Natural killer cell (primary cell): ENCODE data around the gene MGLL. TPM values are rescaled to one million over a fixed set of nuclear protein-coding genes. Genes with fewer than 3 reads are reported as not detected.
A peak's percentile ranks its signal among the peaks of the same experiment; 100 is the strongest.

Experiments used
- ATAC-seq, 3 donors: fragments of 150-1000 bp in 2 of 3; fragments of 200-7000 bp in 1 of 3; cut with Tn5 transposase; 1 replicate in 1 of 3; 2 replicates in 2 of 3; pipeline ENCODE4 v1.10.0; 2021; ENCODE audit warnings: mild to moderate bottlenecking in 2 of 3, moderate library complexity in 2 of 3
- DNase-seq, 2 donors: peaks; one replicate each; pipeline versions ENCODE4 v3.0.0 to v3.0.0-alpha.2; 2013 to 2021; ENCODE audit warnings: mixed read lengths in 1 of 2
- H3K27ac ChIP-seq: one replicate; pipeline ENCODE4 v1.5.1; 2013; ENCODE audit warnings: mild to moderate bottlenecking, low read length
- H3K27me3 ChIP-seq: one replicate; pipeline ENCODE4 v1.6.1; 2013; ENCODE audit warnings: low read length; ENCODE audit not compliant: control insufficient read depth, insufficient read depth
- H3K36me3 ChIP-seq: one replicate; pipeline ENCODE4 v1.6.1; 2013; ENCODE audit warnings: low read length; ENCODE audit not compliant: control insufficient read depth, insufficient read depth
- H3K4me1 ChIP-seq: one replicate; pipeline ENCODE4 v1.6.1; 2013; ENCODE audit warnings: low read length; ENCODE audit not compliant: control insufficient read depth, insufficient read depth
- H3K4me3 ChIP-seq: one replicate; pipeline ENCODE4 v1.5.1; 2013; ENCODE audit warnings: low read length
- H3K9me3 ChIP-seq: one replicate; pipeline ENCODE4 v1.6.1; 2013; ENCODE audit warnings: low read length; ENCODE audit not compliant: control insufficient read depth, insufficient read depth
- H3K27ac Mint-ChIP-seq, 2 donors: one replicate each; pipeline ENCODE4 v1.8.0; 2022; ENCODE audit warnings: mild to moderate bottlenecking in 2 of 2, mixed read lengths in 2 of 2, moderate library complexity in 1 of 2
- H3K27me3 Mint-ChIP-seq, 2 donors: one replicate each; pipeline ENCODE4 v1.8.0; 2022; ENCODE audit warnings: low read depth in 2 of 2, mixed read lengths in 2 of 2
- H3K36me3 Mint-ChIP-seq: one replicate; pipeline ENCODE4 v1.8.0; 2022; ENCODE audit warnings: mixed read lengths
- H3K4me1 Mint-ChIP-seq, 2 donors: one replicate each; pipeline ENCODE4 v1.8.0; 2022; ENCODE audit warnings: mixed read lengths in 2 of 2
- H3K4me3 Mint-ChIP-seq: one replicate; pipeline ENCODE4 v1.8.0; 2022; ENCODE audit warnings: mild to moderate bottlenecking, moderate library complexity, mixed read lengths
- H3K9me3 Mint-ChIP-seq, 2 donors: one replicate each; pipeline ENCODE4 v1.8.0; 2022; ENCODE audit warnings: mixed read lengths in 2 of 2
- CTCF ChIP-seq: fragments of 200-600 bp; IDR thresholded peaks from one replicate; pipeline ENCODE4 v1.8.0; 2022; ENCODE audit warnings: antibody characterized with exemption
- WGBS: methylation state at CpG from one replicate; pipeline ENCODE4 v1.1.7; 2013; ENCODE audit warnings: missing lambda C conversion rate; ENCODE audit not compliant: insufficient coverage; 5-methylcytosine and 5-hydroxymethylcytosine counted together
- intact Hi-C: fragments of 100-400 bp; cut with micrococcal nuclease; formaldehyde crosslinking; loops from one replicate; pipeline ENCODE4 v1.14.2; 2022
- total RNA-seq, 4 donors: library from RNA; stranded (reverse); fragments of 120-200 nt in 1 of 4; gene quantifications; one replicate each; pipeline versions ENCODE4 v1.2.3 to v1.2.4, GENCODE V29; 2013 to 2022

The MGLL gene
- total RNA-seq, 3 donors from 2014 or later (not counting 1 experiment from before 2014, with no cell fraction given) = 2.7 to 4.6 (median 3.0) TPM

- peak in 1 of 2 donors; percentile 4 for DNase-seq
Measured at GRCh38 chr3:127677541-127678314, 144.6 kb downstream of the MGLL start.

GRCh38 chr3:127676921-127677351 lies 145.4 kb downstream of the MGLL start:
- Histone ChIP-seq H3K4me3 (no peak overlapping the region), H3K36me3 (peaks cover 27% of the 10 kb centered on the region), H3K4me1 (peaks cover 18% of the 10 kb centered on the region), H3K27me3 (no peaks in the 10 kb centered on the region), H3K27ac (no peak overlapping the region), H3K9me3 (no peaks in the 10 kb centered on the region)
- no peak for TF ChIP-seq CTCF
- Mint-ChIP-seq H3K4me3 (no peak overlapping the region), H3K36me3 (no peaks in the 10 kb centered on the region), H3K27me3 (no peaks in the 10 kb centered on the region), H3K9me3 (no peaks in the 10 kb centered on the region), H3K27ac (no peak overlapping the region), H3K4me1 (peaks cover 18 to 46% of the 10 kb centered on the region in 2 donors)
- WGBS = 95% methylated on average over 21 of the region's 21 CpGs
- intact Hi-C loops = no loop called here
- ATAC-seq (no peak), DNase-seq (peak in 1 of 2 donors; percentile 13)

More at GRCh38 chr3:127677541-127678314, 144.6 kb downstream of the MGLL start:
- Histone ChIP-seq H3K9me3 (no peaks in the 10 kb centered on the region), H3K27ac (no peak overlapping the region), H3K4me3 (no peak overlapping the region), H3K27me3 (no peaks in the 10 kb centered on the region), H3K4me1 (peaks cover 19% of the 10 kb centered on the region), H3K36me3 (peaks cover 27% of the 10 kb centered on the region)
- TF ChIP-seq CTCF = no peak
- Mint-ChIP-seq H3K4me3 (peak overlapping the region; percentile 21), H3K4me1 (peaks cover 16 to 44% of the 10 kb centered on the region in 2 donors), H3K27ac (peak overlapping the region in 1 of 2 donors; percentile 47), H3K27me3 (no peaks in the 10 kb centered on the region), H3K9me3 (no peaks in the 10 kb centered on the region), H3K36me3 (no peaks in the 10 kb centered on the region)
- intact Hi-C loops = no loop called here
- ATAC-seq = no peak
- 92% methylated on average over 17 of the region's 17 CpGs for WGBS

- Histone ChIP-seq H3K36me3 (peaks cover 27% of the 10 kb centered on the region), H3K9me3 (no peaks in the 10 kb centered on the region), H3K27ac (no peak overlapping the region), H3K4me3 (no peak overlapping the region), H3K27me3 (no peaks in the 10 kb centered on the region), H3K4me1 (peaks cover 23% of the 10 kb centered on the region)
- Mint-ChIP-seq H3K9me3 (no peaks in the 10 kb centered on the region), H3K4me1 (peaks cover 22 to 49% of the 10 kb centered on the region in 2 donors), H3K27me3 (no peaks in the 10 kb centered on the region), H3K27ac (peak overlapping the region; percentile 14 to 96), H3K36me3 (no peaks in the 10 kb centered on the region), H3K4me3 (no peak overlapping the region)
- intact Hi-C loops = no loop called here
- DNase-seq = peak in 1 of 2 donors; percentile 13
- WGBS = 94% methylated on average over 4 of the region's 4 CpGs
- no peak for TF ChIP-seq CTCF
- ATAC-seq = no peak
Measured at GRCh38 chr3:127676456-127676855, 145.9 kb downstream of the MGLL start.
